HG03097 (cell line): Measurements from ENCODE around the gene NFIA.

Experiments used
- ATAC-seq: cut with Tn5 transposase; IDR thresholded peaks from one replicate; pipeline ENCODE4 v1.9.1; 2021; ENCODE audit not compliant: unreplicated experiment, low FRiP score

NFIA gene

DNA sequence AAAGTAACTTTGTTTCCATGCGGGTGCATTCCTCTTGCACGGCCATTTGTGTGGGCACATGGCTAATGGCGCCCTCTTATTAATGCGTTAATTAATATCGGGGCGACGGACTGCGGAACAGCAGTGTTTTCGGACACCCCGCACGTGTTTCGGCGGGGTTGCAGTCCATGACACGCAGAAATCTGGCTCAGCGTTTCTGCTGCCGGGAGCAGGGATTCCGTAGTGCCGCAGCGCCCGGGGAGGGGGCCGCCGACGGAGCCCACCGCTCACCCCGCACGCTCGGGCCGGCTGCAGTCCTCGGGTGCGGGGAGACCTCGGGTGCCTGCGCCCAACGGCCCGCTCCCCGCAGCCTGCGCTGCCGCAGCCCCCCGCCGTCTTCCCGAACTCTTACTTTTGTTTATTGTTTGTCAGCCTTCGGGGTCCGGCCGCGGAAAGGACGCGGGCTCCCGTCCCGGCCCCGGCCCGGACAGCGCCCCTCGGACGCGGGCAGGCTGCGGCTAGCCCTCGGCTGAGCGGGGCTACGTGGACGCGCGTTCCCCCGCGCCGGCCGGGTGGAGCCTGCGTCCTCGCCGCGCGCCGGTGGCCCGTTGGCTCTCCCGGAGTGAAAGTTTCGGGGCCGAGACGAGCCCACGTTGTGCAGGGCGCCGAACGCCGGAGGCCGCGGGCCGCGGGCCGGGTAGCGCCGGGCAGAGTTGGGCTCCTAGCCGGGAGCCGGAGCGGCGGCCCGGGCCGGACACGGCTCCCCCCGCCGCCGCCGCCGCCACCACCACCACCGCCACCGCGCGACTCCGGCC lies 849 bp downstream of the NFIA start:
- ATAC-seq = no peak

DNA sequence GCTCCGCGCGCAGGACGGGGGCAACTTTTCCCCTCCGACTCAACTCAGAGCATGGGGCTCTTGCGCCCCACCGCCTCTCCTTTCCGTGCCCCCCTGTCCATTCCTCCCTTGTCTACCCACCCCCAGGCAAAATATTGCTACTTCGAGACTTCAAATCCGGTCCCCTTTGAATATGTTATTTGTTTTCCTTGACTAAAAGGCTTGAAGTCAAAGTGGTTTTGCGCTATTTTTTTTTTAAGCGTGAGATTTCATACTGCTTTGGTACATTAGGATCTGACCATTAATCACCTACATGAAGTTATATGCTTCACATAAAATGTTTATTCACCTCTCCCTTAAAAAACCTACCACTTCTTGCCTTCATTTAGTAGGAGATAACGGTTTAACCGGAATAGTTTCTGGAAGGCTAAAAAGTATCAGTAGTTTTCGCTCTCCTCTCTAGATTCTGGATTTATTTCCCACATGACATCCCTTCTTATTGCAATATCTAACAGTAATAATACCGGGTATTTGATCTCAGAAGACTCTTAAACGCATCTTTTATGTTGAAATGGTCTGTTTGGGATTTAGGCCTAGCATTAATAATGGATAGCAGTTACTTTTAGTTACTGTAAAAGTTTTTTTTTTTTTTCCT lies 1.6 kb downstream of the NFIA start:
- no peak for ATAC-seq

- ATAC-seq = no peak
Measured at GRCh38 chr1:61084491-61085031, 2.2 kb downstream of the NFIA start.

DNA sequence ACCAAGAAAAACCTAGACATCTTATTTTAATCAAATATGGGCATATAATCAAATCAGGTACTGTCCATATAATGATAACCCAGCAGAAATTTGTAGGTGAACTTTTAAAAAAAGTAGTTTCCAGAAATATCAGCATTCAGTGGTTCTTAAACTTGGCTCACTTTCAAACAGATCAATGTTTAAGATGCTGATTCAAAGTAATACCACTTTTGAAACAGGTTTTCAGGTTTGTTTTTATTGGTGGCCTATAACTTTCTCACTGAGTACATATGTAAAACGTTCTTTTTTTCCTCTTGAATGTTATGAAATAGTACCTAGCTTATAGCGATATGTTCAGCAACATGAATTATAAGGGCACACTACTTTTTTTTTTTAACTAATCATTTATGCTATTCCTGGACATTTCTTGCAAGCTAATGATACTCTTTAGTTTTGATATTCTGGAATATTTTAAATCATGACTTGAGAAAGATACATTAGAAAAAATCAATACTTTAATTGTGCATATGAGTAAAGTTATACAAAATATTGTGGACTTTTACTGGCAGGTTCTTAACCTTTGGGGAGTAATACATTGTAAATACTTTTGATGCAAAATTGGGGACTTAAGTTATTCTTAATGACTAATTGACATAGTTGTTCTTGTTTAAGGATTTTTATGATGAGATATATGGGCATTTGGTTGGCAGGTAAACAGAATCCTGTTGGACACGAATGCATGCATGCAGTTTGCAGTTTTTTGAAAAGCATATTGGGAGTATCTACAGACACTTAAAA lies 3.0 kb downstream of the NFIA start:
- ATAC-seq = no peak

DNA sequence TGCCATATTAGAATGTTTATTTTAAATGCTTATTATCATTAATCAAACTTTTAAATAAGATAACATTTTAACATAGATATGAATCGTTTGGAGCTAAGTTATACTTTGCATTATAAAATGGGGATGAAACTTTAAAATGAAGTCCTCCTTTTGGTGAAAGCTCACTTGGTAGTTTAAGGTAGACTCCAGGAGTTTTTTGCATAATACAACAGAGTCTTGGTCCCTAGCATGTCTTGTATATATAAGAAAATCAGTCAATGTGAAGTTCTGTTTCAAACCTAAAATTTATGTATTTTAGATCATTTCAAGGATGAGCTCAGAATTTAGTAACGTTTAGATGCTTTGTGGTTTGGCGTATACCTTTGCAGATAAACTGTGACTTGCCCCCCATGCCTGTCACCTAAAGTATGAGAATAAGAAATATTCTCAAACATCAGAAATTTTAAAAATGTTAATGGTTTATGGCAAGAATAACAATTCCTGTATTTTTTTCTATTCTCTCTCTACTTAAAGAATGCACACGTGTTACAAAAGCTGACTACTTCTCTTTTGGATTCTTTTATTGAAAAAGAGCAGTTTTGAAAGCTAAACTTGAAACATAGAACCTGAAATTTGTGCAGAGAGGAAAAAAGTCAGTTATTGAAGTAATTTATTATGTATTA lies 3.8 kb downstream of the NFIA start:
- no peak for ATAC-seq

DNA sequence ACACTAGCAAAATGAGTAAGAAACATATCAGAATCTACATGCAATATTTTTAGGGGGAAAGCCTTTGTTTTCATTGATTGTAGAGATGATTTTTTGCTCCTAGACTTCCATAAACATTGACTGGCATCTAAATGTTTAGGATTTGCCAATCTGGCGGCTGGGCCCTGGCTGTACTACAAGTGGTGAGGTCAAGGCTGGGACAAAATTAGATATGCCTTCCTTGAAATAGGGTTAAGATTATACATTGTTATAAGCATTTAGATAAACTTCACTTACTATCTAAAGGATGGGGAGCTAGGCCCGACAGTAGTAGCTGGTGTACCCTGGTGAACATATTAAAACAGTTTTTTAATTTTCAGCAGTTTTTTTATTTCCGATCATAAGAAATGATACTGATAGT lies 5.2 kb downstream of the NFIA start:
- ATAC-seq = no peak

DNA sequence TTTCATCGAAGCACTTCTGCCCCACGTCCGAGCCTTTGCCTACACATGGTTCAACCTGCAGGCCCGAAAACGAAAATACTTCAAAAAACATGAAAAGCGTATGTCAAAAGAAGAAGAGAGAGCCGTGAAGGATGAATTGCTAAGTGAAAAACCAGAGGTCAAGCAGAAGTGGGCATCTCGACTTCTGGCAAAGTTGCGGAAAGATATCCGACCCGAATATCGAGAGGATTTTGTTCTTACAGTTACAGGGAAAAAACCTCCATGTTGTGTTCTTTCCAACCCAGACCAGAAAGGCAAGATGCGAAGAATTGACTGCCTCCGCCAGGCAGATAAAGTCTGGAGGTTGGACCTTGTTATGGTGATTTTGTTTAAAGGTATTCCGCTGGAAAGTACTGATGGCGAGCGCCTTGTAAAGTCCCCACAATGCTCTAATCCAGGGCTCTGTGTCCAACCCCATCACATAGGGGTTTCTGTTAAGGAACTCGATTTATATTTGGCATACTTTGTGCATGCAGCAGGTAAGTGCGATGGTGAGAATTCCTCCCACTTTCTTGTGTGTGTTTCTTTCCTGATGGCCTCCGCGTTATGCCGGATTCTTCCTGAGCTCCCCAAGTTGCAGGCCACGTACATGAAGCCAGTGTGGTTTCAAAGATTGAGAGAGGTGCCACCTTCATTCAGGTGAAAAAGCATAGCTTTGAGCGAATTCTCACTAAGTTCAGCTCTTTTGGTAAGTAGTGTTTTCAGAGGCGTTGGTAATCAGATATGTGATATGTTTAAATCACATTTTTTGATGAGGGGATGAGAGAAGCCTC lies 6.0 kb downstream of the NFIA start:
- ATAC-seq = no peak

- no peak for ATAC-seq
Measured at GRCh38 chr1:61089338-61089737, 7.0 kb downstream of the NFIA start.

DNA sequence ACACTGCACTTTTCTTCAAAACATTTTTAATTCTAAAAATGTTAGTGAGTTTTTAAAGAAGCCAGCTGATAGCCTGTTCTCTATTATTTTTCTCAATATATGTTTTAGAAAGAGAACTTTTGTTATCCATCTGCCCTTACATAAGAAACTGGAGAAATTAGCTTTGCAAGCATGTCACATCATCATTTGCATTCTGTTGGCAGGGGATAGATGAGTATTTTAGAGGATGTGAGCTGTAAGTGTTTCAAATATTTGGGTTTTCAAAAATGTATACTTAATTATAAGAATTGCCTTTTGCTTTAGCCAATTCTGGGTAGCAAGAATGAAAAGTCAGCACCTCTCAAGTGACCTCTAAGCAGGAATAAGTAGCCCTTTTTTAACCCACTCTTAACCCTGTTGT lies 7.4 kb downstream of the NFIA start:
- no peak for ATAC-seq

DNA sequence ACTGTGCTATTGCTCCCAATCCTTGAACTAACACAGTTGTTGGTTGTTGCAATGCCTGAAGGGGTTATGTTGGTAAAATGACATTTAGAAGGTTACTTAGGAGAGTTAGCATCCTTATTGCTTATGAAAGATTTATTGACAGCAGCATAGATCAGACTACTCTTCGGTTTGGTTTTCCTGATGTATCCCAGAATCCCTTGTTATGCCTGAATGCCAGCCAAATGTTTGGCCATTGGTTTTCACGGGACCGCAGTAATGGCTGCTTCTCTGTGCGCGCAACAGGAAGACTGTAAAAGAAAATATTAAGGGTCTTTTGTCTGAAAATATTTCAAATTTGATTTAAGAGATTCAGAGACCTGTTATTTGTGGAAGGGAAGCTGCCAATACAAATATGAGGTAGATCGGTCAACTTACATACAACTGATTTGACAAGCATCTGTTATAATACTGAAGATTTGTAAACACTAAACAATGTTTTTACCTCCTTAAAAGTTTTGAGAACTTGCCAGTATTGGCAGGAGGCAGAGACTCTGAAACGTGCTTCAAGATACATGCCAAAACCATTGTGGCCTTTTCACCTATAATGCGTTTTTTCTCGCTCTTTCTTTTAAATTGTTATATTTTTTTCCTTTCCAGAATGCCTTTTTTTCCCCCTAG lies 8.3 kb downstream of the NFIA start:
- ATAC-seq = no peak

GRCh38 chr1:61091455-61091854 lies 9.1 kb downstream of the NFIA start:
- no peak for ATAC-seq

DNA sequence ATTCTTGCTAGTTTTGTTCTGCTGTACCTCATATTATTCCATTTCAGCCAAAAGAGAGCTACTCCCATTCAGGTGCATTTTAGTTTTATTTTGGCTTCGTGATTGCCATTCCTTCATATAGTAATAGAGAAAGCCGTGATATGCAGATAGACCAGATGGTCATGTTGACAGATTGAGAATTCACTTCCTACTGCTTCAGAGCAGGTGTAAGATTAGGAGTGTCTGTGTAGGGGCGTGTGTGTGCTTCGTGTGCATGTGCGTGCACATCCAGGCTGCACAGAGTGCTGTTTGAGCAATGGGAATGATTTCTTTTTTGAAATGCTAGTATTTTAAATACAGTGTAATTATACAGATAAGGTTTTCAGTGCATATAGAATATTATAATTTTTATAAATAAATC lies 10.3 kb downstream of the NFIA start:
- ATAC-seq = no peak

DNA sequence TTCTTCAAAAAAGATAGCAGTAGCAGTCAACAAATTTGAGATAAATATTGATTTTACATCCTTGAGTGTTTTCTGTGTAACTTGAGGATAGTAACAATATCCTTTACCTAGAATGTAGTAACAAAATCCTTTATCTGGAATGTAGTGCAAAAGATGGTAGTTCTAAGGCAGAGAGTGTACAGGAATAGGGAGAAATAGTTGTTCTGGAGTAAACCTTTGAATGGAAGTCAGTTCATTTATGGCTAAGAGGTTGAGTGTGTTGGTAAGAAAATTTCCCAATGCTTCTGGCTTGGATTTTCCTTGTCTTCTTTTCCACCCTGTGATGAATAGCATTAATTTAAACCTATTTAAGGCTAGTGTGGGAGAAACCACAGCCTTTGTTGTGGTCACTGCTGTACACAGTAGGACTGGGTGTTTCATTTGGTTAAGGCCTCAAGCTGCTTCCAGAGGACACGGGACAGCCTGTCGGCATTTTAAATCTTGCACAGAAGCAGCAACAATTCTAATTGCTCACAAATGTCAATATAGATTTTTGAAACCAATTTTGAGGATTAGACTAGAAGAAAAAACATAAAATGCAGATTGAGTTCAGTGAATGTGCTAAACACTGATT lies 11.3 kb downstream of the NFIA start:
- no peak for ATAC-seq

DNA sequence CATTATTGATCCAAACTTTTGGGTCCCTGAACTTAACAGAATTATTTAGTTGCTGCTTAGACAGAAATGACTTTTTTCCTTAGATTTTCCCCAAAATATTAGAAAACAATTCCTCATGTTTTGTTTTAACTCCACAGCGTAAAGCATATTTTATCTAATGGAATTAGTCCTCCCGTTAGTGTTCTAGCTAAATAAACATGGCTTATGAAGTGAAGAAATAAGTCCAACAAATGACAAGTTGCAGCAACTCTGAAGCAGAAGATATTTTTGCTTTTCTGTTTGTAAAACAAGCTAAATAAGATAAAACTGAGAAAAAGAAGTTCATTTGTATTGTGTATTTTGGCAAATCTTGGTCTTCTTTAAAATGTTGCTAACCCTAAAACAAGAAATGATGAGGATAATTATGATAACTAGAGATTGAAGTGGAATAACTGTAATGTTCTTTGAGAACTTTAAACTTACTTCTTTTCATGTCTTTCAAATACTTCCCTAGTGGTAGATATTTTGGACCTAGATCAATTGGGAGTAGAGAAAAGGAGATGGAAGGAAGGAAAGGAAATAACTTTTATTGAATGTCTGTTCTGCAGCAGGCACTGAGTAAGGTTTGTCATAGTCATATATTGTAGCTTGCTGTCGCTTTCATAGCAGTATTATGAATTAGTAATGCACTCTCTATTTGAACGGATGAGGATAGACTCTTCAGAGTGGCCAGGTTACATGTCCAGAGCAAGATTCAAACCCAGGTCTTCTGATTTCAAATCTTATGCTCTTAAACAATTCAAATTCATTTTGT lies 12.5 kb downstream of the NFIA start:
- ATAC-seq = no peak

- no peak for ATAC-seq
Measured at GRCh38 chr1:61095470-61095812, 13.1 kb downstream of the NFIA start.

GRCh38 chr1:61097317-61097716 lies 15.0 kb downstream of the NFIA start:
- no peak for ATAC-seq

- ATAC-seq = no peak
Measured at GRCh38 chr1:61097722-61098121, 15.4 kb downstream of the NFIA start.

DNA sequence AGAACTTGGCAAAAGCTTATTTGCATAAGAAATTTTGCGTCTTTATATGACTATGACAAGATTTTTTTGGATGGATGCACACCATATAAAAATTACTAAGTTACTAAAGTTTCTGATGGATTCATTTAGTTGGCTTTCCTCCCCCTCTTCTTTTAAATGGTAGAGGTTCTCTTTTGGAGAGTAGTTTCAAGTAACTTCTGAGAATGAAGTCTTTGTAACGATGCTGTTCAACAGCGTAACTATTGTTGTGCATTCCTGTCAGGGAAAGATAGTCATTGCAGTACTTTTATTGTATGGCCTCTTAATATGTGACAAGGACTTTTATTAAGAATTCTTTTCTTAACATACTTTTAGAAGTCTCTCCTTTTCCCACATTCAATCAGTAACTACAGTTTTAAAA lies 16.0 kb downstream of the NFIA start:
- ATAC-seq = no peak
